ENCODE data around the gene NGDN. TPM values are rescaled to one million over a fixed set of nuclear protein-coding genes. Genes with fewer than 3 reads are reported as not detected.
A peak's percentile ranks its signal among the peaks of the same experiment; 100 is the strongest.

Gene NGDN
- total and polyA plus RNA-seq, 2 experiments from 2014 or later: 47.2 to 47.6 TPM

DNA sequence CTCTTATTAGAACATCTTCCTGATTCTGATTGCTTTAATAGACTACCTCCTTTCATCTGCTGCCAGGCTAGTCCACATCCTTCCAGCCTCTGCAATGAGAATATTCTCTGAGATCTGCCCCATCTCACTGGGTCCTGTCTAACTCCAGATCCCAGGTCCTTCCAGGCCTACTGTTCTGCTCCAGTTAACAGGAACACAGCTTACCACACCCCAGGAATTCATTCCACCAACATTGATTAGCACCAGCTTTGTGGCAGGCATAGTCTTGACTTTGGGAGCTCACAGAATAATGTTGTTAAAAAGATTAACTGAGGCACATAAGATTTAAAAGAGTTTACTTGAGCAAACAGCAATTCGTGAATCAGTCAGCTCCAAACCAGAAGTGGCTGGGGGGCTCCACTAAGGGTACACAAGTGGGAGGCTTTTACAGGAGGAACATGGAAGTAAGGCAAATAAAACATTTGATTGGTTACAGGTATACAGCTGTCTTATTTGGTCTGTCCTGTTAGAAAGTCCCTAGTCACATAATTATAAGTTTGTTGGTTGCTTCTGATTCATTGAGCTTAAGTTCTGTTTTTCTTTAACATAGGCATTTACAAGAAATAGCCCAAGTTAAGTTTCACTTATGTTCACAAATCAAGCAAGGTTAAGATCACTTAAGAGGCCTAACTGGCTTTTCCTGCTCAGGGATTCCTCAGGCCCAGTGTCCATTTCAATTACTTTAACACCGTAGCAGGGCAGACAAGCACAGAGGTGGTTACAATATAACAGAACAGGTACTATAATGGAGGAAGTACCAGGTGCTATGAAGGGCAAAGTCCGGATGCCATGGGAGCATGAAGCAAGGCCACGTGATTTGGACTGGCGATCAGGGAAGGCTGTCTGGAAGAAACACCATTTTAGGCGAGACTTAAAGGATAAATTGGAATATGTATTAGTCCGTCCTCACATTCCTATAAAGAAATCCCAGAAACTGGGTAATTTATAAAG, 21.8 kb upstream of the NGDN start:
- H4K20me1 ChIP-seq (ENCODE audit: insufficient read depth, poor library complexity, severe bottlenecking): no peaks in the 10 kb centered on the region
- H3K27me3 ChIP-seq: no peaks in the 10 kb centered on the region
- 68% methylated on average over 7 of the region's 7 CpGs for WGBS (ENCODE audit: low lambda C conversion rate, missing lambda C conversion rate)
- H3K4me2 ChIP-seq: no peak overlapping the region
- no peaks in the 10 kb centered on the region for H3K9me3 ChIP-seq (ENCODE audit: low read depth)
- H3K4me1 ChIP-seq (ENCODE audit: insufficient read depth): peaks cover 20% of the 10 kb centered on the region
- H3K4me3 ChIP-seq: no peak overlapping the region
- peak overlapping the region; percentile 32 for H2AFZ ChIP-seq
- peak; percentile 65 for DNase-seq (ENCODE audit: low spot score)
- no peaks in the 10 kb centered on the region for H3K36me3 ChIP-seq (replicated peaks; ENCODE audit: insufficient read depth, low read depth)
- H3K27ac ChIP-seq: peak overlapping the region; percentile 92
- no peak for TF ChIP-seq EZH2 (IDR thresholded peaks at IDR 0.05; ENCODE audit: borderline replicate concordance)
- TF ChIP-seq EZH2phosphoT487 (IDR thresholded peaks at IDR 0.05; ENCODE audit: low read depth, severe bottlenecking, unreplicated experiment): no peak
- TF ChIP-seq, protein P1, sequence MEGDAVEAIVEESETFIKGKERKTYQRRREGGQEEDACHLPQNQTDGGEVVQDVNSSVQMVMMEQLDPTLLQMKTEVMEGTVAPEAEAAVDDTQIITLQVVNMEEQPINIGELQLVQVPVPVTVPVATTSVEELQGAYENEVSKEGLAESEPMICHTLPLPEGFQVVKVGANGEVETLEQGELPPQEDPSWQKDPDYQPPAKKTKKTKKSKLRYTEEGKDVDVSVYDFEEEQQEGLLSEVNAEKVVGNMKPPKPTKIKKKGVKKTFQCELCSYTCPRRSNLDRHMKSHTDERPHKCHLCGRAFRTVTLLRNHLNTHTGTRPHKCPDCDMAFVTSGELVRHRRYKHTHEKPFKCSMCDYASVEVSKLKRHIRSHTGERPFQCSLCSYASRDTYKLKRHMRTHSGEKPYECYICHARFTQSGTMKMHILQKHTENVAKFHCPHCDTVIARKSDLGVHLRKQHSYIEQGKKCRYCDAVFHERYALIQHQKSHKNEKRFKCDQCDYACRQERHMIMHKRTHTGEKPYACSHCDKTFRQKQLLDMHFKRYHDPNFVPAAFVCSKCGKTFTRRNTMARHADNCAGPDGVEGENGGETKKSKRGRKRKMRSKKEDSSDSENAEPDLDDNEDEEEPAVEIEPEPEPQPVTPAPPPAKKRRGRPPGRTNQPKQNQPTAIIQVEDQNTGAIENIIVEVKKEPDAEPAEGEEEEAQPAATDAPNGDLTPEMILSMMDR (IDR thresholded peaks at IDR 0.05; ENCODE audit: poor library complexity): no peak
- no peaks in the 10 kb centered on the region for H3K79me2 ChIP-seq
- H3K9me2 ChIP-seq (replicated peaks; ENCODE audit: insufficient read depth): no peaks in the 10 kb centered on the region

DNA sequence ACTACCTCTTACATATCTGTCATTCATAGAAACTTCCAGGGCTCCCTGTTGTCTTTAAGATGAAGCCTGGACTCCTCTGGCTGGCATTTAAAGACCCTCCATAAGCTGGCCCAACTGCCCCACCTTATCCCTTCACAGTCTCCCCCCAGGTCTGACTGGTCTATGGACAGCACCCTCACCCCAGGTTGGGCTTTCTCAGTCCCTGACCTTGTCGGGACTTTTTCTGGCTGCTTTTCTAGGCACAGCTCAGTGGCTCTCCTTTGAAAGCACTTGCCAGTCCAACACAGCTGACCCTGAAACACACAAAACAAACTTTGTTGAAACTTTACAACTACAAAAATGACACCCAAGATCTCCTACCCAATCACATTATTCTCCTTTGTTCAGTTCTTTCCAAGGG, 20.2 kb upstream of the NGDN start:
- 83% methylated on average over 1 of the region's 1 CpG for WGBS (ENCODE audit: low lambda C conversion rate, missing lambda C conversion rate)
- Histone ChIP-seq H2AFZ (no peak overlapping the region), H3K9me2 (replicated peaks; ENCODE audit: insufficient read depth) (no peaks in the 10 kb centered on the region), H3K27me3 (no peaks in the 10 kb centered on the region), H3K4me1 (ENCODE audit: insufficient read depth) (peaks cover 20% of the 10 kb centered on the region), H3K36me3 (replicated peaks; ENCODE audit: insufficient read depth, low read depth) (no peaks in the 10 kb centered on the region), H3K4me3 (no peak overlapping the region), H3K79me2 (no peaks in the 10 kb centered on the region), H3K9me3 (ENCODE audit: low read depth) (no peaks in the 10 kb centered on the region), H3K27ac (no peak overlapping the region), H4K20me1 (ENCODE audit: insufficient read depth, poor library complexity, severe bottlenecking) (no peaks in the 10 kb centered on the region), H3K4me2 (no peak overlapping the region)
- DNase-seq (ENCODE audit: low spot score): no peak
- TF ChIP-seq EZH2phosphoT487 (IDR thresholded peaks at IDR 0.05; ENCODE audit: low read depth, severe bottlenecking, unreplicated experiment) (no peak), EZH2 (IDR thresholded peaks at IDR 0.05; ENCODE audit: borderline replicate concordance) (no peak)
- TF ChIP-seq, protein P1 (IDR thresholded peaks at IDR 0.05; ENCODE audit: poor library complexity): no peak

DNA sequence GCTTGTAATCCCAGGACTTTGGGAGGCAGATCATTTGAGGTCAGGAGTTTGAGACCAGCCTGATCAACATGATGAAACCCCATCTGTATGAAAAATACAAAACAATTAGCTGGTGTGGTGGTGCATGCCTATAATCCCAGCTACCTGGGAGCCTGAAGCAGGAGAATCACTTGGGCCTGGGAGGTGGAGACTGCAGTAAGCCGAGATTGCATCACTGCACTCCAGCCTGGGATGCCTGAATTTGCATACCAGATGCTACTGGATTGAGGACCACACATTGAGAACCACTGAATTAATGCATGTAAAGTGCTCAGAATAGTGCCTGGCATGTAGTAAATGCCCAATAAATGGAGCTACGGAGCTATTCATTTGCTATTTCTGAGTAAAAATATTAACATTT, 19.1 kb upstream of the NGDN start:
- Histone ChIP-seq H3K4me1 (ENCODE audit: insufficient read depth) (peaks cover 20% of the 10 kb centered on the region), H3K4me2 (no peak overlapping the region), H3K36me3 (replicated peaks; ENCODE audit: insufficient read depth, low read depth) (no peaks in the 10 kb centered on the region), H3K9me2 (replicated peaks; ENCODE audit: insufficient read depth) (no peaks in the 10 kb centered on the region), H3K27ac (no peak overlapping the region), H4K20me1 (ENCODE audit: insufficient read depth, poor library complexity, severe bottlenecking) (no peaks in the 10 kb centered on the region), H3K9me3 (ENCODE audit: low read depth) (no peaks in the 10 kb centered on the region), H3K27me3 (no peaks in the 10 kb centered on the region), H3K4me3 (no peak overlapping the region), H2AFZ (no peak overlapping the region), H3K79me2 (no peaks in the 10 kb centered on the region)
- WGBS (ENCODE audit: low lambda C conversion rate, missing lambda C conversion rate): 54% methylated on average over 2 of the region's 2 CpGs
- no peak for TF ChIP-seq EZH2phosphoT487 (IDR thresholded peaks at IDR 0.05; ENCODE audit: low read depth, severe bottlenecking, unreplicated experiment)
- TF ChIP-seq, protein P1 (IDR thresholded peaks at IDR 0.05; ENCODE audit: poor library complexity): no peak
- no peak for TF ChIP-seq EZH2 (IDR thresholded peaks at IDR 0.05; ENCODE audit: borderline replicate concordance)
- DNase-seq (ENCODE audit: low spot score): no peak
